K562 (cell line): ENCODE measurements around the gene TMEM154. TPM values are rescaled to one million over a fixed set of nuclear protein-coding genes. Genes with fewer than 3 reads are reported as not detected.
A peak's percentile ranks its signal among the peaks of the same experiment; 100 is the strongest.

Source experiments
- ATAC-seq: fragments of 200-7000 bp; cut with Tn5 transposase; 3 replicates; pipeline ENCODE4 v1.9.1; 2020; ENCODE audit warnings: moderate library complexity
- BruUV-seq: library from RNA; stranded (reverse); fragments of 400-500 nt; replicated peaks from 2 replicates; lab custom pipeline; 2021; lab: Mats Ljungman, UMichigan
- CTCF ChIA-PET: fragments of 300-600 bp; formaldehyde crosslinking; extraction: SDS; loops from one replicate; lab custom pipeline; 2021; ENCODE audit warnings: low intra/inter-chr PET ratio; lab: Yijun Ruan, JAX
- POLR2A ChIA-PET: fragments of 300-600, 350-650 bp; sonication (Branson Sonifier 250); formaldehyde crosslinking; extraction: SDS; loops from one replicate; lab custom pipeline; 2021; ENCODE audit warnings: antibody characterized with exemption, inconsistent platforms; lab: Yijun Ruan, JAX
- DNase-seq, 4 experiments: peaks; one replicate each; pipeline versions ENCODE4 v3.0.0 to v3.0.0-alpha.2; 2011 to 2018; ENCODE audit warnings: low spot score in 3 of 4, mixed read lengths in 3 of 4; ENCODE audit errors: extremely low read depth in 1 of 4
- FAIRE-seq: peaks from 2 replicates; lab custom pipeline; 2011; peaks lifted over from hg19 to GRCh38; lab: Jason Lieb, UNC
- H2AFZ ChIP-seq: 2 replicates; pipeline ENCODE4 v1.6.0; 2011; ENCODE audit warnings: low read depth, low read length, control low read depth, inconsistent platforms
- H3K27ac ChIP-seq: fragments of 200-600 bp; 3 replicates; pipeline ENCODE4 v1.8.0; 2011; ENCODE audit warnings: low read depth, mild to moderate bottlenecking, control low read depth, inconsistent platforms, low read length, moderate library complexity, mixed read lengths; ENCODE audit errors: extremely low read depth
- H3K27me3 ChIP-seq, 2 experiments: fragments of 300-600 bp in 1 of 2; 2 replicates in 1 of 2; 3 replicates in 1 of 2; pipeline versions ENCODE4 v1.6.0 to v1.8.0; 2011; ENCODE audit warnings: inconsistent platforms in 2 of 2, low read length in 2 of 2, mild to moderate bottlenecking in 1 of 2, mixed read lengths in 1 of 2, moderate library complexity in 1 of 2; ENCODE audit not compliant: control insufficient read depth in 2 of 2, insufficient read depth in 2 of 2
- H3K36me3 ChIP-seq: fragments of 300-600 bp; 3 replicates; pipeline ENCODE4 v1.8.0; 2011; ENCODE audit warnings: mild to moderate bottlenecking, low read length, inconsistent platforms; ENCODE audit not compliant: control insufficient read depth, insufficient read depth
- H3K4me1 ChIP-seq, 2 experiments: fragments of 200-600 bp in 1 of 2; replicated peaks in 1 of 2; 2 replicates in 1 of 2; 3 replicates in 1 of 2; pipeline versions ENCODE4 v1.5.1 to v1.8.0; 2011; ENCODE audit warnings: inconsistent platforms in 2 of 2, low read length in 2 of 2, mild to moderate bottlenecking in 1 of 2, mixed read lengths in 1 of 2, moderate library complexity in 1 of 2; ENCODE audit not compliant: control insufficient read depth in 2 of 2, insufficient read depth in 2 of 2
- H3K4me2 ChIP-seq: 2 replicates; pipeline ENCODE4 v1.6.1; 2011; ENCODE audit warnings: low read length, control low read depth, inconsistent platforms, mixed read lengths; ENCODE audit not compliant: insufficient read depth
- H3K4me3 ChIP-seq: fragments of 200-600 bp; sonication (generic), shearing (Covaris generic); 2 replicates; pipeline ENCODE4 v1.5.1; 2016; ENCODE audit warnings: control low read depth, inconsistent platforms
- H3K79me2 ChIP-seq: fragments of 200-600 bp; 3 replicates; pipeline ENCODE4 v1.8.0; 2011; ENCODE audit warnings: low read length, inconsistent platforms; ENCODE audit not compliant: control insufficient read depth, insufficient read depth
- H3K9ac ChIP-seq, 2 experiments: 2 replicates each; pipeline versions ENCODE4 v1.6.0 to v1.6.1; 2011; ENCODE audit warnings: low read depth in 2 of 2, low read length in 2 of 2, control low read depth in 1 of 2, inconsistent platforms in 1 of 2, mild to moderate bottlenecking in 1 of 2, mixed read lengths in 1 of 2; ENCODE audit not compliant: insufficient read depth in 1 of 2
- H3K9me1 ChIP-seq: one replicate; pipeline ENCODE4 v1.6.0; 2011; ENCODE audit warnings: inconsistent platforms, mild to moderate bottlenecking, low read length, moderate library complexity; ENCODE audit not compliant: control insufficient read depth, insufficient read depth
- H3K9me3 ChIP-seq: replicated peaks from 2 replicates; pipeline ENCODE4 v1.5.1; 2011; ENCODE audit warnings: low read depth, low read length, inconsistent platforms; ENCODE audit not compliant: control insufficient read depth, insufficient read depth
- H4K20me1 ChIP-seq: replicated peaks from 2 replicates; pipeline ENCODE4 v1.6.1; 2011; ENCODE audit warnings: low read length, inconsistent platforms, mixed read lengths; ENCODE audit not compliant: control insufficient read depth, insufficient read depth
- ARID1B ChIP-seq: fragments of 450-650 bp; IDR thresholded peaks from 2 replicates; pipeline ENCODE4 v1.6.1; 2016; ENCODE audit warnings: antibody characterized with exemption, mild to moderate bottlenecking, inconsistent platforms
- ATF7 ChIP-seq: fragments of 450-650 bp; IDR thresholded peaks from 2 replicates; pipeline ENCODE4 v1.7.1; 2014; ENCODE audit warnings: mild to moderate bottlenecking, moderate library complexity
- CBFA2T2 ChIP-seq: fragments of 450-650 bp; conservative IDR thresholded peaks from 2 replicates; pipeline ENCODE4 v1.6.1; 2017; ENCODE audit warnings: mild to moderate bottlenecking
- CBFA2T3 ChIP-seq: fragments of 450-650 bp; IDR thresholded peaks from 2 replicates; pipeline ENCODE4 v1.6.1; 2017
- CHD2 ChIP-seq: IDR thresholded peaks from 2 replicates; pipeline ENCODE4 v1.6.1; 2011; ENCODE audit warnings: low read depth, low read length
- FOXP4 ChIP-seq: sonication (generic); formaldehyde crosslinking; IDR thresholded peaks from 2 replicates; pipeline ENCODE4 v1.8.0; 2022; ENCODE audit warnings: mild to moderate bottlenecking, missing genetic modification reagents, borderline replicate concordance
- HMBOX1 ChIP-seq: sonication (generic); IDR thresholded peaks from 2 replicates; pipeline ENCODE4 v1.6.1; 2016
- NFATC3 ChIP-seq: fragments of 450-650 bp; IDR thresholded peaks from 2 replicates; pipeline ENCODE4 v1.6.1; 2017; ENCODE audit warnings: mild to moderate bottlenecking
- SMARCA4 ChIP-seq: fragments of 450-650 bp; IDR thresholded peaks from 2 replicates; pipeline ENCODE4 v1.6.1; 2016
- SOX6 ChIP-seq: fragments of 450-650 bp; IDR thresholded peaks from 2 replicates; pipeline ENCODE4 v1.6.1; 2014; ENCODE audit warnings: mild to moderate bottlenecking
- TAL1 ChIP-seq: fragments of 450-650 bp; IDR thresholded peaks from 2 replicates; pipeline ENCODE4 v1.6.1; 2016; ENCODE audit warnings: mild to moderate bottlenecking
- TCF3 ChIP-seq: sonication (generic); formaldehyde crosslinking; IDR thresholded peaks from 2 replicates; pipeline ENCODE4 v1.4.0; 2020; ENCODE audit warnings: mild to moderate bottlenecking, missing genetic modification reagents
- TEAD4 ChIP-seq, 2 experiments: sonication (generic) in 1 of 2; formaldehyde crosslinking in 1 of 2; IDR thresholded peaks; 2 replicates each; pipeline versions ENCODE4 v1.6.1 to v1.8.0; 2012 to 2022; ENCODE audit warnings: borderline replicate concordance in 1 of 2, inconsistent platforms in 1 of 2, low read length in 1 of 2, mild to moderate bottlenecking in 1 of 2, missing genetic modification reagents in 1 of 2
- ZBTB7A ChIP-seq: IDR thresholded peaks from 2 replicates; pipeline ENCODE4 v1.6.1; 2011; ENCODE audit warnings: low read depth, mild to moderate bottlenecking, low read length, moderate library complexity, borderline replicate concordance; ENCODE audit not compliant: control insufficient read depth
- ZEB2 ChIP-seq: fragments of 450-650 bp; IDR thresholded peaks from 2 replicates; pipeline ENCODE4 v1.6.1; 2016
- WGBS: fragments of 100-300 bp; shearing (Covaris generic); methylation state at CpG from one replicate; pipeline ENCODE4 v1.1.6; 2016; ENCODE audit warnings: low coverage, mixed read lengths; ENCODE audit not compliant: insufficient coverage; ENCODE audit errors: missing lambda C conversion rate; 5-methylcytosine and 5-hydroxymethylcytosine counted together
- in situ Hi-C: fragments of 300-500 bp; cut with MboI; formaldehyde crosslinking; loops from 4 replicates; pipeline ENCODE4 v1.15.0; 2018; ENCODE audit warnings: inconsistent platforms, mixed read lengths
- intact Hi-C: fragments of 100-400 bp; cut with micrococcal nuclease; formaldehyde crosslinking; loops from 2 replicates; pipeline ENCODE4 v1.14.2; 2022
- polyA plus RNA-seq, 8 experiments: library from polyadenylated mRNA; depleted of rRNA in 4 of 8; stranded (reverse) in 5 of 8; unstranded in 3 of 8; fragments of >200 nt; fragmentation: Nextera tagmentation in 2 of 8; fragmentation: Illumina TruSeq in 1 of 8; extraction: Ambion mirVana in 2 of 8; extraction: Trizol in 1 of 8; gene quantifications; 2 replicates each; pipeline versions ENCODE4 v1.2.1 to v1.2.3, GENCODE V29; 2011 to 2014; ENCODE audit warnings: inconsistent platforms in 1 of 8, missing spikeins in 1 of 8
- total RNA-seq, 7 experiments: library from RNA; depleted of rRNA in 6 of 7; stranded (reverse); fragments of >200 nt in 6 of 7; fragmentation: Illumina TruSeq in 2 of 7; extraction: Trizol in 2 of 7; gene quantifications; 2 replicates each; pipeline versions ENCODE4 v1.2.1 to v1.2.3, GENCODE V29; 2011 to 2021; ENCODE audit warnings: low replicate concordance in 1 of 7

Gene TMEM154
- total and polyA plus RNA-seq, 9 of the 15 experiments (the other 6 are each of a cell fraction or from before 2014, with no cell fraction given) = 0.13 to 1.8 (median 0.58) TPM

DNA sequence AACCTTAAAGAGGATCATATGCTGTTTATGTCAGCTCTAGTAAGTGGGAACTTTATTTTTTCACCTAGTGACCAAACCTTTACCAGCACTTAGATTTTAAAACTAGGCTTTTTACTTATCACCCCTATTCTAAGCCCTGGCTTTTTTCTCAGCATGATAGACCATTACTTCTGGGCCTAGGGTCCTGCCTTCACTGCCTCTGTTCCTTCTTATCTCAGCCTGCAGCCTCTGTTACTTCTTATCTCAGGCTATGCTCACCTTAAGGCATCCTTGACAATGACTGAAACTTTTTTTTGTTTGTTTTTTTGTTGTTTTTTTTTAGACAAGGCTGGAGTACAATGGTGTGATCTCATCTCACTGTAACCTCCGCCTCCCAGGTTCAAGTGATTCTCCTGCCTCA, 59.6 kb downstream of the TMEM154 start:
- Histone ChIP-seq H4K20me1 (no peaks in the 10 kb centered on the region), H3K4me2 (no peak overlapping the region), H3K27ac (no peak overlapping the region), H3K9me3 (no peaks in the 10 kb centered on the region), H3K4me1 (no peaks in the 10 kb centered on the region), H3K4me3 (no peak overlapping the region), H3K9ac (no peak overlapping the region), H3K36me3 (no peaks in the 10 kb centered on the region), H2AFZ (no peak overlapping the region), H3K9me1 (no peaks in the 10 kb centered on the region), H3K79me2 (no peaks in the 10 kb centered on the region), H3K27me3 (peaks cover 20 to 28% of the 10 kb centered on the region in 2 experiments)
- BruUV-seq = no TSS peak
- no peak for TF ChIP-seq NFATC3
- no peak for TF ChIP-seq CHD2
- peak; percentile 68 for TF ChIP-seq ARID1B
- TF ChIP-seq FOXP4 (CRISPR knock-in tag) = no peak
- no peak for TF ChIP-seq ZBTB7A
- peak; percentile 77 for TF ChIP-seq ZEB2
- TF ChIP-seq HMBOX1 = peak; percentile 51; the same call in 1 of the 2 replicates
- peak; percentile 38; the same call in 1 of the 2 replicates for TF ChIP-seq SMARCA4
- peak; percentile 82 for TF ChIP-seq SOX6
- no peak for TF ChIP-seq ATF7
- TF ChIP-seq TAL1 = peak; percentile 65
- 0 out of 2 replicates have a peak, but pooled peaks have one; percentile 32 for TF ChIP-seq CBFA2T2
- 0 out of 2 replicates have a peak, but pooled peaks have one; percentile 11 for TF ChIP-seq TEAD4 (IDR thresholded peaks at IDR 0.05; ENCODE audit: low read length)
- no peak for TF ChIP-seq TEAD4 (CRISPR knock-in tag; IDR thresholded peaks at IDR 0.05; ENCODE audit: borderline replicate concordance)
- TF ChIP-seq CBFA2T3 = peak; percentile 55
- TF ChIP-seq TCF3 = peak; percentile 39; the same call in 1 of the 2 replicates
- ChIA-PET CTCF (no interaction called here), POLR2A (interaction anchor here (1.0 kb wide), 1 partner anchor 45 kb away, joined by 3 read pairs; no protein-coding TSS in a partner anchor)
- intact Hi-C loops = no loop called here
- in situ Hi-C loops = no loop called here
- DNase-seq (no peak), FAIRE-seq (no peak), ATAC-seq (peak; percentile 51)
- 0% methylated on average over 1 of the region's 1 CpG for WGBS
